Activated CD4-positive, CD25-positive, alpha-beta regulatory T cell (primary cell): ENCODE data around the gene INO80B.
"Not testable (repeated sequence)": the region's sequence is repeated elsewhere in the genome, so short reads cannot be mapped to it uniquely, and the experiment has no call there.

Experiments used
- DNase-seq, 4 experiments: peaks; one replicate each; lab custom pipeline; 2025; lab: John Stamatoyannopoulos, UW

Gene INO80B

DNA sequence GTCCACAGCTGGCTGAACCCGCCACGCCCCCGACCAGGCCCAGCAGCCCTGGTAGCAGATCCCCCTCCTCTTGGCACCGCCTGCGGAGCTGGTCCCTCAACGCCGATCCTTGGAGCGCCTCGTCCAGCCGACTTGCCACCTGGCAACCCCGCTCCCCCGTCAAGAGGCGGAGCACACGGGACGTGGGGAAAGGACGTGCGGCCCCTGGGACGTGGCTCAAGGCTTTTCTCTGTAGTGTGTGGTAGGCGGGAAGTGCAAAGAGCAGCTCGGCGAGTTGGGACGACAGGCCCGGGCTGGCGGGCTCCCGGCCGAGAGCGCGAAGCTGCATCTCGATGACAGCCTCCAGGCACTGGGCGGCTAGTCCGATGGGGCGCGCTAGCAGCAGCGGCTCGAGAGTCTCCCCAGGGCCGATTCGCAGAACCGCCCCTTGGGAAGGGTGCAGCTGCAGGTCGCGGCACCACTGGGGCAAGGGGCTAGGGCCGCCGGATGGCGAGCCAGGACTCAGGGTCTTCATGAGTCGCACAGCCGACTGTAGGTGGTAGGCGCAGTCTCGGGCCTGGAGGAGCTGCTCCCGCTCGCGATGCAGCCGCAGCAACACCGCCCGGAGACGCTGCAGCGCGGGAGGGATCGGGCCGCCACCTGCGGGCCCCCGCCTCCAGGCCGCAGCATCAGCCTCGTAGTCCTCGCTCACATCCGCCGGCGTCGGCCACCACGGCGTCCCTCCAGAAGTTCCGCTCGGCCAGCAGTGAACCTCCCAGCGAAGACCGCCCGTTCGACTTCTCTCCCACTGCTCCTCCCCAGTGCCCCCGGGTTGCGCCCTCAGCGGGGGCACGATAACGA lies 27.3 kb downstream of the INO80B start:
- DNase-seq: peak in 3 of 4 experiments; percentile 39 to 52 (median 43)

DNA sequence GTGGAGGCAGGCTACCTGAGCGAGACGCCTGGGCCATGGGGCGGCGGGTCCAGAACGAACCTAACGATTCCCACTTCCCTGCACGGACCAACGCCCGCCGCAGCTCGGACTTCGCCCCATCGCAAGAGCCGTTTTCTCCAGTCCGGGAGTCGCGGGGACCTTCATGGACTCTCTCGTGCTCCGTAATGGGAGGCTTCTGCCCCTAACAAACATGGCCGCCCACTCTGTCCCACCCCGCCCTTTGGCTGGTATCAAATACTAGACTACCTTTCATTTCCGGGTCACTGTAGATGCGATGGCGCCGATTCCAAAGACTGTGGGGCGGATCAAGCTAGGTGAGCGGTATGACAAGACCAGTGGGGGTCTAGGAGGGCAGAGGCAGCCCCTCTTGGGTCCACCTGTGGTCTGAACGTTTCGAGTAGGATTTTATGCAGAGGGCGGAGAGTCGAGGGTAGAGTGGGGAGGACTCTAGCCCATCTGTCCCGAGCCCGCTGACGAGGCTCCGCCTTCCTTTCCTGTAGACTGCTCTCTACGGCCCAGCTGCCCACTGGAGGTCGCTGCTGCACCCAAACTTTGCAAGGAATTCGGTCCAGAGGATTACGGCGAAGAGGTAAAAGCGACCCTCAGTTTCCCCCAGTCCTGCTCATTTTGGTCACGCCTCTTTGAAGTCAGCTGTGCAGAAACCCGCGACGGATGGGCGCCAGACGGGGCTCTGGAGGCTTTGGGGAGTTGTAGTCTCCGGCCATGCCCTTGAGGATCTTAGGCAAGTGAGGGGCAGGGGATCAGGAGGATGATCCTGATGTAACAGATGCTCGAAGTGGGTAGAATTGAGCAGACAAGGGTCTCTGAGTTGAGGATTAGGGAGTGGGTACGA lies 28.2 kb downstream of the INO80B start, which contains the start of the genes CCDC142 and TTC31:
TSS of gene CCDC142 (minus strand) at position 198 of the 874 bp plus-strand sequence. CDS start at position 37, 161 bp downstream.
TSS of gene TTC31 (plus strand) at position 281 of the 874 bp plus-strand sequence. CDS start at position 296, 15 bp downstream.
- DNase-seq: peak; percentile 83 to 87 (median 85)

DNA sequence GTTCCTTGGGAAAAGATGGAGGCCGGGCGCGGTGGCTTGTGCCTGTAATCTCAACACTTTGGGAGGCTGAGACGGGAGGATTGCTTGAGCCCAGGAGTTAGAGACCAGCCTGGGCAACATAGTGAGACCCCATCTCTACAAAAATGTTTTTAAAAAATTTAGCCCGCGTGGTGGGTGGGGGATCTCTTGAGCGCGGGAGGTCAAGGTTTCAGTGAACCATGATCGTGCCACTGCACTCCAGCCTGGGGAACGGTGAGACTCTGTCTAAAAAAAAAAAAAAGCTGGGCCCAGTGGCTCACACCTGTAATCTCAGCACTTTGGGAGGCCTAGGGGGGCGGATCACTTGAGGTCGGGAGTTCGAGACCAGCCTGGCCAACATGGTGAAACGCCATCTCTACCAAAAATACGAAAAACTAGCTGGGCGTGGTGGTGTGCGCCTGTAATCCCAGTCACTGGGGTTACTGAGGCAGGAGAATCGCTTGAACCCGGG lies 28.8 kb downstream of the INO80B start:
- DNase-seq: not testable (repeated sequence)

DNA sequence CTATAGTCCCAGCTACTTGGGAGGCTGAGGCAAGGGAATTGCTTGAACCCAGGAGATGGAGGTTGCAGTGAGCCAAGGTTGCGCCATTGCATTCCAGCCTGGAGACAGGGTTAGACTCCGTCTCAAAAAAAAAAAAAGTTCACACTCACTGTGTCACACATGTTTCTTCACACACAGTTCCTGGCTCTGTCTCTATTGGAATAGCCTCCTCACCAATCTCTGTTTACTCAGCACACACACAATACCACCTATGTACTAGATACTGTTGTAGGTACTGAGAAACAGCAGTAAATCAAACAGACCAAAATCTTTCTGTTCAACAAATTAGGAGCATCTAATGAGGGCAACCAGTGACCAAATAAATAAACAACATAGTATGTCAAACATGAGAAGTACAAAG lies 31.3 kb downstream of the INO80B start:
- no peak for DNase-seq

DNA sequence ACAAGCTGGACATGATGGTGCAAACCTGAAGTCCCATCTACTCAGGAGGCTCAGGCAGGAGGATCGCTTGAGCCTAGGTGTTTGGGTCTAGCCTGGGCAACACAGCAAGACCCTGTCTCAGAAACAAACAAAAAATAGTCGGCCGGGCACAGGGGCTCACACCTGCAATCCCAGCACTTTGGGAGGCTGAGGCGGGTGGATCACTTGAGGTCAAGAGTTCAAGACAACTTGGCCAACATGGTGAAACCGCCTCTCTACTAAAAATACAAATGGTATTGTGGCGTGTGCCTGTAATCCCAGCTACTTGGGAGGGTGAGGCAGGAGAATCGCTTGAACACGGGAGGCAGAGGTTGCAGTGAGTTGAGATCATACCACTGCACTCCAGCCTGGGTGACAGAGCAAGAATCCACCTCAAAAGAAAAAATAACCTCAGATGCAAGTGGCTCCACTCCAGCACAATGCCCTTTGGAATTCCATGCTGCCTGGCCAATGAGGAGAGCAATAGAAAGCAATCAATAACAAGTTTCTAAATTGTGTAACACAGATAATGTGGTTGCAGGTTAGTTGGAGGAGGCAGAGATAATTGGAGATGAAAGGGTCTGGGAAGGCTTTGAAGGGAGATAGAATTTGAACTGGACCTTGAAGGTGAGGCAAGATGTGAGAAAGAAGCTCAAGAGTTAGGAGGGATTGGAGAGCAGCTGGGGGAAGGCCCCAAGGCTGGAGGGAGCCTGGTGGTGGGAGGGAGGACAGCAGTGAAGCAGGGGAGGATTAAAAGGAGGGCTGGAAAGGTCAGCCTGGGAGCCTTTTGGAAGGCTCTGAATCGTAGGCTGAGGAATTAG lies 34.0 kb downstream of the INO80B start:
- DNase-seq: no peak

- DNase-seq: no peak
These were observed 35.0 kb downstream of the INO80B start for GRCh38 chr2:74489906-74490305.

DNA sequence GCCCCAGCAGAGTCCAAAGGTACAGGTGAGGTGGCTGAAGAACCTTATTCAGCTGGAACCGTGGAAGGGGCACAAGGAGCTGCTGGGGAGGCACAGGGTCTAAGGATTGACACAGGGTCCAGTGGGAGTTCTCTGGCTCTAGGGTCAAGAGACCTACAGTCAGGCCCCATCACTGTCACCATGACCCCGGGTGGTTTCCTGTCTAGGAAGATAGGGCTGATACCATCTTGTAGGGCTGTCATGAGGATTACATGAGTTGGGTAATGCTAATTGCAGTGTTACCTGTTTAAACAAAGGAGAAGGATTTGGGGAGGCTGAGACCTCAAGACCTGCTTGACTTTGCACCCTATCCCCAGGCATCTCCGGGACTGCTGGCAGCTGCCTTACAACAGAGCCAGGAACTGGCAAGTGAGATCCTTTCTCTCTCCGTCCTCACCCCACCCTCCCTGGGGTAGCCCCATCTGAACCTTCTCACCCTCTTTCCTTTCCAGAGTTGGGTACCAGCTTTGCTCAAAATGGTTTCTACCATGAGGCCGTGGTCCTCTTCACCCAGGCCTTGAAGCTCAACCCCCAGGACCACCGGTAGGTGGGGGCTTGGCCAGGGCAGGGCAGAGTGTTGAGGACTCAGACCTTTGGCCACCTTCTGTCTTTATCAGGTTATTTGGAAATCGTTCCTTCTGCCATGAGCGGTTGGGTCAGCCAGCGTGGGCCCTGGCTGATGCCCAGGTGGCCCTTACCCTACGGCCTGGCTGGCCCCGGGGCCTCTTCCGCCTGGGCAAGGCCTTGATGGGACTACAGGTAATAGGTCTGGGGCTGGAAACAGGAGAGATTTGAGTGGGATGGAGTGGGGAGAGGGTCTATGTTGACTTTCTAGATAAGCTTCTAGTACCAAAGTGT lies 37.0 kb downstream of the INO80B start:
- DNase-seq: no peak

- DNase-seq: no peak
These were observed 38.7 kb downstream of the INO80B start for GRCh38 chr2:74493546-74493945.

DNA sequence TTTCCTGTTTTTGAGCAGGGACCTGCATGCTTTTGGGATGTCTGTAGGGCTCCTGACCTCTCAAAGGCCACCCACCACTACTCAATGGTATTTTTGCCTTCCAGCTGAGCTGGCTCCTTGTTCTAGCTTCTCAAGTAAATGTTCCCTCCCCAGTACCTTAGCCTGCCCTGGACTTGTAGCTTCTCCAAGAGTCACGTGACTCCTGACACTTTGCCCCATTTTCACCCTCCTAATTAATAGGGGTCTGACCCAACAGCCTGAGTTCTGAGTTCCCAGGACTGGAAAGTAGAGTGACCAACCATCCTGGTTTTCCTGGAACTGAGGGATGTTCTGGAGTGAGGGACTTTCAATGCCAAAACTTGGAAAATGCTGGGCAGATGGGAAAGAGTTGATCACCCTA lies 40.6 kb downstream of the INO80B start:
- no peak for DNase-seq

DNA sequence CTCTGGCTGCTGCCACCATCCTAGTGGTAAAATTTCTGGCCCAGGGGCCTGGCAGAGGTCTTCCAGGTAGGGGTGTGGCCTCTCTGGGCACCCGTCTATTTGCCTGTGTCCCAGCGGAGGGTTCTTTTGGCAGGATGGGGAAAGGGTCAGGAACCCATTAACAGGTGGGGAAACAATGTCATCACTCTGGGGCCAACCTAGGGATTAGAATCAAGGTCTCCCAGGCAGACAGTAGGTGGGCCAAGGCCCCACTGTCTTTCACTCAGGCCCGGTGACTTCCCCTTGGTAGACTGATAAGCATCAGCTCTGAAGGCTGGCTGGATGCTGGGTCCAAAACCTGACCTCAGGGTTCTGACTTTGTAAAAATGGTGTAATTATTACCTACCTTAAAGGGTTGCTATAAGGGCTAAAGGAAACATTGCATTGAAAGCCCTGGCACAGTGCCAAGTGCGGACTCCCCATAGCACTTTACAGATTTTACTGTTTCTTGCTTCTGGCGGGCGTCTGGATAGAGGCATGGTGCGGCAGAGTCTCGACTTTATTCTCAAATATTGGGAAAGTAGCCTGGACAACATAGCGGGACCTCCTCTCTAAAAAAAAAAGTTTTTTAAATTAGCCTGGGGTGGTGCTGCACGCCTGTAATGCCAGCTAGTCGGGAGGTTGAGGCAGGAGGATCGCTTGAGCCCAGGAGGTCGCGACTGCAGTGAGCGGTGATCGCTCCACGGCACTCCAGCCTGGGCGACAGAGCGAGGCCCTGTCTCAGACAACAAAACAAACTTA lies 42.3 kb downstream of the INO80B start:
- DNase-seq: no peak

GRCh38 chr2:74497777-74498499 lies 43.1 kb downstream of the INO80B start:
- no peak for DNase-seq

DNA sequence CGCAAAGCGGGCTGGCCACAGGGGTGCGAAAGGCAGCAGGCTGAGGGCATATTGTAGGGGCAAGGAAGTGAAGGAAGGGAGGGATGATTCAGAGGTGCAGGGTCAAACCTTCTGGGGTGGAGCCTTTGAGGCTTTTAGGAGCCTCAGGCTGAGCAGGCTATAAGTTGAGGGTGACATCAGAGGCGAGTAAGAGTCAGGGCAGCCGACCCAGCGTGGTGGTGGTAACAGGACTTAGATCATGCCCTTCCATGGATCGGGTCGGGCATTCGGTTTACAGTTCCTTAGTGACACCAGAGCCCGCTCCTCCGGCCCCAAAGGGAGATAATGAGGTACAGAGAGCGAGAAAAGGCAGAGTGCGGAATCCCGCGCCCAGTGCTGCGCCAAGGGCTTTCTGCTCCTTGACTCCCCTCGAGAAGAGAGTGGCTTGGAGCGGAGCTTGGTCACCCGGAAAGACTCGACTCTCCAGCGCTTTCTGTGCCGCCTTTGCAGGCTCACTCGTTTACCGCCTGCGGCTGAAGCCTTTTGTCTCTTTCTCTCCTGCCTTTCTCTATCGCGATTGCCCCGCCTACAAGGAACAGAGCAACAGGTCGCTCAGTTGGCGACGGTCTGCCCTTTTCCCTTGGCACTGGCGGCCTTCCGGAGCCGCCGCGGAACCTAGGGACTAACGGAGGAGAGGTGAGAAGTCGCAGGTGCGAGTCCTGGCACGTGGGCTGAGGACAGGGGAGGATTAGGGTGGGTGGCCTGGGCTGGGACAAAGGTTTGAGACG lies 43.8 kb downstream of the INO80B start:
- DNase-seq: no peak

GRCh38 chr2:74499267-74499939 lies 44.5 kb downstream of the INO80B start, which contains the start of gene LBX2:
TSS of gene LBX2 (minus strand) at chr2:74499603. CDS start at chr2:74499537, 66 bp downstream.
- no peak for DNase-seq

GRCh38 chr2:74499940-74500577 lies 45.2 kb downstream of the INO80B start:
- no peak for DNase-seq

DNA sequence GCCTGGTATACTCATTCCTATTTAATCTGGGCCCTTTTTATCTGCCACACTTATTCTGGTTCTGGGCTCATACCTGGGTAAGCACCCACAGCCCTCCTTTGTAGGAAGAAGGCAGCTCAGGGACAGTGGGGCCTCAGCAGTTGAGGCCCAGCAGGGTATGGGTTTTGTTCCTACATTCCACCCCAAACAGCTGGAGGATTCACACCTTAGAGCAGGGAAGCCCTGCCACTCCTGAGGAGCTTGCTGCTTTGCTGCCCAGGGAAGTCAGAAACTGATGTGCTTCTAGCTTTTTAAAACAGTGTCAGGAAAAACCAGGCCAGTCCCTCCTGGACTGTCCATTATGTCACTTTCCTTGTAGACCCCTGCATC lies 45.7 kb downstream of the INO80B start:
- DNase-seq: no peak

- DNase-seq: no peak
These were observed 46.6 kb downstream of the INO80B start for GRCh38 chr2:74501335-74502071.
